ENCODE data around the gene ANTXR1.

The ANTXR1 gene

DNA sequence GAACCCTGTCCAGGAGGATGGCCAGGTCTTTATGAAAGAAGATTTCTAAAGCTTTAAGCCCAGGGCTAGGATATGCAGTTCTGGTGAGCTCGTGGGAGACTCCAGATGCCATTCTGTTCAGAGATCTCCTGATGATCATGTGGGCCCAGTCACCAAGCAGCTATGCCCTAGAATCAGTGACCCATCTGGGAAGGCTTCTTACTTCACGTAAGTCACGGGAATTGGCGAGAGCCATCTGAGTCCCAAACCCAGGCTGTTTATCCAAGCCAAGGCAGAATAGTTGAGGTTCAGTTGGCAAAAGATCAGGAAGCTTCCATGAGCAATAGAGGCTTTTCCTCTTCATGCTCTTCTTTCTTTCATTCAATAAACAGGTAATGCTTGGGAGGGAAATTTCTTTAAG is 23.9 kb downstream of the ANTXR1 start:
- WGBS: 98% methylated on average over 4 of the region's 4 CpGs
- Histone ChIP-seq H4K91ac (ENCODE audit: low read length) (no peak overlapping the region), H3K36me3 (ENCODE audit: control insufficient read depth in 1 of 2, insufficient read depth in 2 of 2, low read depth in 1 of 2, low read length in 2 of 2) (peaks cover 7 to 16% of the 10 kb centered on the region in 2 experiments), H4K8ac (ENCODE audit: low read length) (no peak overlapping the region), H3K9ac (ENCODE audit: low read length) (no peak overlapping the region), H3K14ac (ENCODE audit: low read length in 2 of 2) (no peak overlapping the region), H2BK120ac (ENCODE audit: low read depth, low read length) (no peak overlapping the region), H3K9me3 (ENCODE audit: control insufficient read depth, low read length) (no peaks in the 10 kb centered on the region), H3K4me1 (ENCODE audit: control insufficient read depth, insufficient read depth, low read depth, low read length) (peaks cover 2% of the 10 kb centered on the region), H2AFZ (ENCODE audit: low read depth, low read length) (no peak overlapping the region), H3K18ac (ENCODE audit: low read depth in 1 of 2, low read length in 2 of 2) (no peak overlapping the region), H3K4me2 (ENCODE audit: low read length, poor library complexity, severe bottlenecking) (no peak overlapping the region), H3K4me3 (ENCODE audit: insufficient read depth in 1 of 2, low read depth in 1 of 2, low read length in 2 of 2) (no peak overlapping the region), H3K27ac (ENCODE audit: low read length, poor library complexity, severe bottlenecking) (no peak overlapping the region), H3K4ac (ENCODE audit: low read depth in 1 of 2, low read length in 2 of 2) (no peak overlapping the region), H2AK5ac (ENCODE audit: low read length, severe bottlenecking) (no peak overlapping the region), H2BK5ac (ENCODE audit: low read depth, low read length, poor library complexity, severe bottlenecking) (no peak overlapping the region), H3K79me1 (replicated peaks; ENCODE audit: low read length, poor library complexity, severe bottlenecking) (peaks cover 45% of the 10 kb centered on the region), H2BK15ac (ENCODE audit: low read depth, poor library complexity, severe bottlenecking) (no peak overlapping the region), H3K23ac (ENCODE audit: low read length in 2 of 2) (no peak overlapping the region), H3K27me3 (ENCODE audit: control insufficient read depth in 1 of 2, insufficient read depth in 1 of 2, low read length in 2 of 2) (no peaks in the 10 kb centered on the region), H2BK12ac (ENCODE audit: low read length in 2 of 2) (no peak overlapping the region)
- peak; percentile 55 for DNase-seq

DNA sequence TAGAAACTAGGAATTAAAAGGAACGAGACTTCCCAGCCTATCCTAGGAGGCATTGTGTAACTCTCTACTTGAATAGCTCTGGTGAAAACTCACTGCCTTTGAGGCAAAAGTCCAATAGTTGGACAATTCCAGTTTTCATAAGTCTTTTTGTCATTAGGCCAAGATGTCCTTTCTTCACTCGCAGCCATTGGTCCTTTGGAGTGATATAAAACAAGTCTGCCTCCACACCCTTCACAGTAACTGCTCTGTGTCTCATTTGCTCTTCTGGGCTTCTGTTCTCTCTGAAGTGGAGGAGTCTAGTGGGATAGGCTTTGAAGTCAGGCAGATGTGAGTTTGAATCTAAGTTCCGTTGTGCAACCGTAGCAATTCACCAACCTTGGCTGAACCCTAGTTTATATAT is 28.2 kb downstream of the ANTXR1 start:
- no peak overlapping the region for H3K4me2 ChIP-seq (ENCODE audit: low read length, poor library complexity, severe bottlenecking)
- H2BK120ac ChIP-seq (ENCODE audit: low read depth, low read length): no peak overlapping the region
- H4K91ac ChIP-seq (ENCODE audit: low read length): no peak overlapping the region
- H3K36me3 ChIP-seq (ENCODE audit: control insufficient read depth in 1 of 2, insufficient read depth in 2 of 2, low read depth in 1 of 2, low read length in 2 of 2): peaks cover 13 to 56% of the 10 kb centered on the region in 2 experiments
- H3K4me3 ChIP-seq (ENCODE audit: insufficient read depth in 1 of 2, low read depth in 1 of 2, low read length in 2 of 2): peak overlapping the region in 1 of 2 experiments; percentile 39
- no peak overlapping the region for H3K18ac ChIP-seq (ENCODE audit: low read depth in 1 of 2, low read length in 2 of 2)
- no peak overlapping the region for H2AK5ac ChIP-seq (ENCODE audit: low read length, severe bottlenecking)
- H3K4me1 ChIP-seq (ENCODE audit: control insufficient read depth, insufficient read depth, low read depth, low read length): peaks cover 3% of the 10 kb centered on the region
- no peak overlapping the region for H3K27ac ChIP-seq (ENCODE audit: low read length, poor library complexity, severe bottlenecking)
- 96% methylated on average over 4 of the region's 4 CpGs for WGBS
- no peak overlapping the region for H2AFZ ChIP-seq (ENCODE audit: low read depth, low read length)
- no peak overlapping the region for H3K9ac ChIP-seq (ENCODE audit: low read length)
- no peak overlapping the region for H4K8ac ChIP-seq (ENCODE audit: low read length)
- no peak for DNase-seq
- no peak overlapping the region for H2BK5ac ChIP-seq (ENCODE audit: low read depth, low read length, poor library complexity, severe bottlenecking)
- H3K9me3 ChIP-seq (ENCODE audit: control insufficient read depth, low read length): no peaks in the 10 kb centered on the region
- H3K4ac ChIP-seq (ENCODE audit: low read depth in 1 of 2, low read length in 2 of 2): no peak overlapping the region
- peaks cover 40% of the 10 kb centered on the region for H3K79me1 ChIP-seq (replicated peaks; ENCODE audit: low read length, poor library complexity, severe bottlenecking)
- H2BK12ac ChIP-seq (ENCODE audit: low read length in 2 of 2): no peak overlapping the region
- H3K27me3 ChIP-seq (ENCODE audit: control insufficient read depth in 1 of 2, insufficient read depth in 1 of 2, low read length in 2 of 2): no peaks in the 10 kb centered on the region
- H3K14ac ChIP-seq (ENCODE audit: low read length in 2 of 2): no peak overlapping the region
- no peak overlapping the region for H3K23ac ChIP-seq (ENCODE audit: low read length in 2 of 2)
- no peak overlapping the region for H2BK15ac ChIP-seq (ENCODE audit: low read depth, poor library complexity, severe bottlenecking)

- Histone ChIP-seq H3K4me1 (ENCODE audit: control insufficient read depth, insufficient read depth, low read depth, low read length) (peaks cover 5% of the 10 kb centered on the region), H3K18ac (ENCODE audit: low read depth in 1 of 2, low read length in 2 of 2) (no peak overlapping the region), H2BK15ac (ENCODE audit: low read depth, poor library complexity, severe bottlenecking) (no peak overlapping the region), H2AK5ac (ENCODE audit: low read length, severe bottlenecking) (no peak overlapping the region), H2BK12ac (ENCODE audit: low read length in 2 of 2) (no peak overlapping the region), H3K4me3 (ENCODE audit: insufficient read depth in 1 of 2, low read depth in 1 of 2, low read length in 2 of 2) (no peak overlapping the region), H2BK120ac (ENCODE audit: low read depth, low read length) (no peak overlapping the region), H3K9me3 (ENCODE audit: control insufficient read depth, low read length) (no peaks in the 10 kb centered on the region), H3K9ac (ENCODE audit: low read length) (no peak overlapping the region), H3K4ac (ENCODE audit: low read depth in 1 of 2, low read length in 2 of 2) (no peak overlapping the region), H3K4me2 (ENCODE audit: low read length, poor library complexity, severe bottlenecking) (no peak overlapping the region), H3K79me1 (replicated peaks; ENCODE audit: low read length, poor library complexity, severe bottlenecking) (peaks cover 29% of the 10 kb centered on the region), H2AFZ (ENCODE audit: low read depth, low read length) (no peak overlapping the region), H2BK5ac (ENCODE audit: low read depth, low read length, poor library complexity, severe bottlenecking) (no peak overlapping the region), H3K23ac (ENCODE audit: low read length in 2 of 2) (no peak overlapping the region), H4K8ac (ENCODE audit: low read length) (no peak overlapping the region), H4K91ac (ENCODE audit: low read length) (no peak overlapping the region), H3K36me3 (ENCODE audit: control insufficient read depth in 1 of 2, insufficient read depth in 2 of 2, low read depth in 1 of 2, low read length in 2 of 2) (peaks cover 13 to 56% of the 10 kb centered on the region in 2 experiments), H3K14ac (ENCODE audit: low read length in 2 of 2) (no peak overlapping the region), H3K27me3 (ENCODE audit: control insufficient read depth in 1 of 2, insufficient read depth in 1 of 2, low read length in 2 of 2) (no peaks in the 10 kb centered on the region), H3K27ac (ENCODE audit: low read length, poor library complexity, severe bottlenecking) (no peak overlapping the region)
- no peak for DNase-seq
- 98% methylated on average over 8 of the region's 9 CpGs for WGBS
These were observed 30.9 kb downstream of the ANTXR1 start for GRCh38 chr2:69043736-69044400.

DNA sequence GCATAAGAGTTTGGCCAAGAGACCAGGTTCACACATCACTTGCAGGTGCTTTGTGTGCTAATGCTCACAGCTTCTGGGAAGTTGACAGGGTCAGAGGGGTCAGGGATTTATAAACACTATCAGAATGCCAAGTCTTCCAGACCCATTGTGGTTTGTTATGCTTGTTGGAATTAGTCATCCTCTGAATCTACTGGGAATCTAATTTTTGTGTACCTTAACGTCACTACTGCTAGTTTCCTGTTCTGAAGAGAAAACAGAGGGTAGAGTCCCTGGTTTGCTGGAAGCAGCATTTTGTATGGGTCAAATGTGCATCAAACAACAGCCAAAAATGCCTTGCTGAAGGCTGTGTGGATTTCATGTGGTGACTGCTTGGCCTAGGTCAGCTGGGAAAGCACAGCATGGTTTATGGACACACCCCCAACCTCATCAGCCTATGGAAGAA is 33.3 kb downstream of the ANTXR1 start:
- WGBS: 0% methylated on average over 1 of the region's 1 CpG
- H3K14ac ChIP-seq (ENCODE audit: low read length in 2 of 2): no peak overlapping the region

More for the DNA sequence above, 33.3 kb downstream of the ANTXR1 start:
- no peak overlapping the region for H2AK5ac ChIP-seq (ENCODE audit: low read length, severe bottlenecking)
- H2BK12ac ChIP-seq (ENCODE audit: low read length in 2 of 2): no peak overlapping the region
- no peak overlapping the region for H3K23ac ChIP-seq (ENCODE audit: low read length in 2 of 2)
- no peak overlapping the region for H3K9ac ChIP-seq (ENCODE audit: low read length)
- H3K18ac ChIP-seq (ENCODE audit: low read depth in 1 of 2, low read length in 2 of 2): no peak overlapping the region
- no peak overlapping the region for H2BK120ac ChIP-seq (ENCODE audit: low read depth, low read length)
- H3K9me3 ChIP-seq (ENCODE audit: control insufficient read depth, low read length): no peaks in the 10 kb centered on the region
- H2BK5ac ChIP-seq (ENCODE audit: low read depth, low read length, poor library complexity, severe bottlenecking): no peak overlapping the region
- no peak overlapping the region for H2AFZ ChIP-seq (ENCODE audit: low read depth, low read length)
- H3K4me3 ChIP-seq (ENCODE audit: insufficient read depth in 1 of 2, low read depth in 1 of 2, low read length in 2 of 2): no peak overlapping the region
- H4K8ac ChIP-seq (ENCODE audit: low read length): no peak overlapping the region
- H3K4me1 ChIP-seq (ENCODE audit: control insufficient read depth, insufficient read depth, low read depth, low read length): peaks cover 5% of the 10 kb centered on the region
- H3K27me3 ChIP-seq (ENCODE audit: control insufficient read depth in 1 of 2, insufficient read depth in 1 of 2, low read length in 2 of 2): no peaks in the 10 kb centered on the region
- H2BK15ac ChIP-seq (ENCODE audit: low read depth, poor library complexity, severe bottlenecking): no peak overlapping the region
- H3K4me2 ChIP-seq (ENCODE audit: low read length, poor library complexity, severe bottlenecking): no peak overlapping the region
- H3K36me3 ChIP-seq (ENCODE audit: control insufficient read depth in 1 of 2, insufficient read depth in 2 of 2, low read depth in 1 of 2, low read length in 2 of 2): peaks cover 13 to 47% of the 10 kb centered on the region in 2 experiments
- no peak overlapping the region for H3K27ac ChIP-seq (ENCODE audit: low read length, poor library complexity, severe bottlenecking)
- no peak overlapping the region for H4K91ac ChIP-seq (ENCODE audit: low read length)
- no peak overlapping the region for H3K4ac ChIP-seq (ENCODE audit: low read depth in 1 of 2, low read length in 2 of 2)
- H3K79me1 ChIP-seq (replicated peaks; ENCODE audit: low read length, poor library complexity, severe bottlenecking): peaks cover 23% of the 10 kb centered on the region
- peak; percentile 86 for DNase-seq
